Lower lobe of right lung (tissue), 2 donors: ENCODE results near the gene EFCAB8. TPM values are rescaled to one million over a fixed set of nuclear protein-coding genes. Genes with fewer than 3 reads are reported as not detected.

Experiments
- ATAC-seq, 2 donors: fragments of 200-7000 bp; cut with Tn5 transposase; one replicate each; pipeline ENCODE4 v1.9.1; 2020 to 2022; ENCODE audit warnings: mild to moderate bottlenecking in 2 of 2, moderate library complexity in 2 of 2
- DNase-seq: peaks from one replicate; pipeline ENCODE4 v3.0.0-alpha.2; 2020
- H3K27ac ChIP-seq: fragments of 200-600 bp; one replicate; pipeline ENCODE4 v1.8.0; 2022
- H3K27me3 ChIP-seq: fragments of 200-600 bp; one replicate; pipeline ENCODE4 v1.8.0; 2022; ENCODE audit warnings: low read depth
- H3K36me3 ChIP-seq: fragments of 200-600 bp; one replicate; pipeline ENCODE4 v1.8.0; 2022; ENCODE audit warnings: mild to moderate bottlenecking
- H3K4me1 ChIP-seq: fragments of 200-600 bp; one replicate; pipeline ENCODE4 v1.8.0; 2022
- H3K4me3 ChIP-seq: fragments of 200-600 bp; one replicate; pipeline ENCODE4 v1.8.0; 2022; ENCODE audit warnings: mild to moderate bottlenecking
- H3K9me3 ChIP-seq: fragments of 200-600 bp; one replicate; pipeline ENCODE4 v1.8.0; 2022
- intact Hi-C: fragments of 100-400 bp; cut with DNase I; formaldehyde crosslinking; loops from one replicate; pipeline ENCODE4 v1.11.0; 2022
- long read RNA-seq: library from polyadenylated mRNA; unstranded; transcript quantifications from one replicate; pipeline ENCODE4 v2.0.0, GENCODE V29; 2021
- total RNA-seq: library from RNA; stranded (reverse); fragmentation: NEBNext Ultra II Directional; extraction: Animal tissue kit (Norgen Biotek cat#: 25700); gene quantifications from one replicate; pipeline ENCODE4 v1.2.1, GENCODE V29; 2021
- TF ChIP-seq, protein P1 (sequence below): fragments of 200-600 bp; IDR thresholded peaks from one replicate; pipeline ENCODE4 v1.8.0; 2022; ENCODE audit warnings: antibody characterized with exemption, mild to moderate bottlenecking
- donor health status: DM: no; HTN: yes; CAD: no; lungs with severe emphysema.

EFCAB8 gene, protein sequence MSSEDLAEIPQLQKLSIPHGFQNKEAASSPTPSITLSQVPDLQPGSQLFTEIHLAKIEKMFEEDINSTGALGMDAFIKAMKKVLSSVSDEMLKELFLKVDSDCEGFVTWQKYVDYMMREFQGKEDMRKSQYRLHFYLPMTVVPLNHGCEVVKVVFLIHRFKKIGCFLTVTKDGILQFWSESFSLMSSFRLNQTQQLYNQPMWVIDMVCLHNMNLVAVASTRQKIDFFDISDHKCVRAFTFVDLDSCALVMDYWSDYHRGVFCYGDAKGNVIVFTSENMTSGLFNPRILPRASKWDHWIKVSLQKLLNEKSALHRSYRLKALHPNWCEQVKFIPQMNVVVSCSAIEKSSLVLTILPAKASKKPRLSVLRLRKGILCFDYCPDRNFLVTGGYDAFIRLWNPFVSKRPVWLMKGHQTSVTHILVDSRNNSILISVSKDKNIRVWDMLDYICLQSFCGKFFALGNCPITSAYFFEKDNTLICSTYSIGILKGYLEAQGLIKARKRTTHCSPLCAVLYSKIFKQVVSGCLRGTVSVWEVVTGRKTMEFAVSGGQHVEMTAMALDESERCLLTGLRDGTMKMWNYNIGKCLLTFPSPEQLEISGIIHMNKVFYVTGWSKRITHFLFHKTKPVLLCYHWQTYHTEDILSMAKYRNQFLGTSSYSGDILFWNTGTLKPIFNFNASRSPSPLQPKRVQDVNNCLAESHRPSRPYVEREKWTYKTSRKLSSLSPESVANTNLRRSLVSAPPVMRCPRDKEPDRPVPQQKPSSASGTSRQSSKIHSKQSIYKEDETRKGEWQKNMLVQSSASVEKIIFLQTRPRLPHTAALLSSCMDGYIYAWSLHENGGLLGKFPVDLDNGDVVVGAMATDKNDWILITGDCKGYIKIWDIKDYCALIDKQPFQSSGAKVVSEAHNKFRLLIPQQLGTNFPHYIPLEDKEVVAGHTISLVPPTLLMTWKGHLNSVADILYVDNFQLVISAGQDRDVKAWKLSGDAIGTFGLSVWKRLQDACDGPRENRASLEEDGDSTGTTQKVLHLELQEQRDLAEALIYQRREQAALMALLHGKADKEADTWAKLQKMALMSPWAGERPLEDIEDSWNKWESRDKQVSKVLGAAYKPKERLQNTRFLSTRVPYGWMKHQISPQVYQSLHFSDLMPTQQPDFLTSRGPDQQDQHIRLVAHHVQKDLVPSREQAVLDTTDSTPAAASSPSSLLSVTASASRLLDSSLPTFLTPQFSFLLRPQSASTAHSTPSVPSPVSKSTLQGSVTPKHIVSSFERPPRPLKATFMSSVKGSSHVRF
- total RNA-seq: 0.30 TPM
- long read RNA-seq: 0 reads

- no peak within 1 kb of the TSS for H3K27ac ChIP-seq
- TF ChIP-seq, protein P1, sequence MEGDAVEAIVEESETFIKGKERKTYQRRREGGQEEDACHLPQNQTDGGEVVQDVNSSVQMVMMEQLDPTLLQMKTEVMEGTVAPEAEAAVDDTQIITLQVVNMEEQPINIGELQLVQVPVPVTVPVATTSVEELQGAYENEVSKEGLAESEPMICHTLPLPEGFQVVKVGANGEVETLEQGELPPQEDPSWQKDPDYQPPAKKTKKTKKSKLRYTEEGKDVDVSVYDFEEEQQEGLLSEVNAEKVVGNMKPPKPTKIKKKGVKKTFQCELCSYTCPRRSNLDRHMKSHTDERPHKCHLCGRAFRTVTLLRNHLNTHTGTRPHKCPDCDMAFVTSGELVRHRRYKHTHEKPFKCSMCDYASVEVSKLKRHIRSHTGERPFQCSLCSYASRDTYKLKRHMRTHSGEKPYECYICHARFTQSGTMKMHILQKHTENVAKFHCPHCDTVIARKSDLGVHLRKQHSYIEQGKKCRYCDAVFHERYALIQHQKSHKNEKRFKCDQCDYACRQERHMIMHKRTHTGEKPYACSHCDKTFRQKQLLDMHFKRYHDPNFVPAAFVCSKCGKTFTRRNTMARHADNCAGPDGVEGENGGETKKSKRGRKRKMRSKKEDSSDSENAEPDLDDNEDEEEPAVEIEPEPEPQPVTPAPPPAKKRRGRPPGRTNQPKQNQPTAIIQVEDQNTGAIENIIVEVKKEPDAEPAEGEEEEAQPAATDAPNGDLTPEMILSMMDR: no peak
- ATAC-seq: no peak
- intact Hi-C loops: no loop called here
- H3K4me3 ChIP-seq: no peak within 1 kb of the TSS
- no peaks in the 10 kb centered on the region for H3K27me3 ChIP-seq
- no peaks in the 10 kb centered on the region for H3K9me3 ChIP-seq
- no peak for DNase-seq
- H3K4me1 ChIP-seq: no peaks in the 10 kb centered on the region
- peaks cover 37% of the 10 kb centered on the region for H3K36me3 ChIP-seq
These were observed at the start of gene EFCAB8 for GRCh38 chr20:32858701-32859372. Gene EFCAB8 (plus strand): TSS chr20:32858923. CDS start chr20:32863793, 4,870 bp downstream.

GRCh38 chr20:32809907-32810306 lies 48.8 kb upstream of the EFCAB8 start:
- H3K27me3 ChIP-seq: no peaks in the 10 kb centered on the region
- DNase-seq (no peak), ATAC-seq (no peak)
- no peak overlapping the region for H3K4me3 ChIP-seq
- intact Hi-C loops: no loop called here
- H3K4me1 ChIP-seq: no peaks in the 10 kb centered on the region
- no peaks in the 10 kb centered on the region for H3K9me3 ChIP-seq
- H3K27ac ChIP-seq: no peak overlapping the region
- TF ChIP-seq, protein P1: no peak
- H3K36me3 ChIP-seq: no peaks in the 10 kb centered on the region

DNA sequence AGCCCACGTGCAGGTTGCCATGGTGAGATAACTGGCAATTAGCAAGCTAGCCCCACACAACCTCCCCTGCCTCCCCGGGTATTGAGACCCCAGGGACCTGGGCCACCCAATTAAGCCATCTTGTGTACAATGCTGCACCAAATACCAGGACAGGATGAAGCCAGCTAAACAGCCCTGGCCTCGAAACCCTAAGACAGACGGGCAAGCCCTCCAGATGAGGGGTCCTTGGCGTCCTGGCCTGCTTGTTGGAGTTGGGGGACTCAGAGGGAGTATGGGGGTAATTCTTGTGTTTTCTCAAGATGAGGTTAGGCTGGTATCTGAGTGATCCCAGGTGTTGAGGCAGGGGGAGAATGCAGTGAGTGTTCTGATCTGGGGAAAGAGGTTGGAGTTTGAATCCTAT lies 47.8 kb upstream of the EFCAB8 start:
- H3K9me3 ChIP-seq: no peaks in the 10 kb centered on the region
- intact Hi-C loops: no loop called here

DNA sequence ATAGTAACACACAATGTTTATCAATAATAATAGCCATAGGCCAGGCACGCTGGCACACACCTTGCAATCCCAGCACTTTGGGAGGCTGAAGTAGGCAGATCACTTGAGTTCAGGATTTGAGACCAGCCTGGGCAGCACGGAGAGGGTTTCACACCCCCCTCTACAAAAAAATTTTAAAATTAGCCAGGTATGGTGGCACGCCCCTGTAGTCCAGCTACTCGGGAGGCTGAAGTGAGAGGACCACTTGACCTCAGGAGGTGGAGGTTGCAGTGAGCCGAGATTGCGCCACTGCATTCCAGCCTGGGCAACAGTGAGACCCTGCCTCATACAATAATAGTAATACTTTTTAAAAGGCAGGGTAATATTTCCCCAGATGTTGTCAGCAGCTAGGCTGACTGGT lies 46.8 kb upstream of the EFCAB8 start:
- Histone ChIP-seq H3K36me3 (no peaks in the 10 kb centered on the region), H3K27me3 (no peaks in the 10 kb centered on the region), H3K27ac (no peak overlapping the region), H3K4me1 (no peaks in the 10 kb centered on the region), H3K9me3 (no peaks in the 10 kb centered on the region), H3K4me3 (no peak overlapping the region)
- TF ChIP-seq, protein P1: no peak
- DNase-seq (no peak), ATAC-seq (no peak)
- intact Hi-C loops: no loop called here

More for the DNA sequence above, 47.8 kb upstream of the EFCAB8 start:
- no peaks in the 10 kb centered on the region for H3K36me3 ChIP-seq
- no peak for ATAC-seq
- no peak overlapping the region for H3K4me3 ChIP-seq
- H3K4me1 ChIP-seq: no peaks in the 10 kb centered on the region
- H3K27ac ChIP-seq: no peak overlapping the region
- H3K27me3 ChIP-seq: no peaks in the 10 kb centered on the region
- TF ChIP-seq, protein P1: no peak
- no peak for DNase-seq
